Measurements from ENCODE around the gene VKORC1L1.

DNA sequence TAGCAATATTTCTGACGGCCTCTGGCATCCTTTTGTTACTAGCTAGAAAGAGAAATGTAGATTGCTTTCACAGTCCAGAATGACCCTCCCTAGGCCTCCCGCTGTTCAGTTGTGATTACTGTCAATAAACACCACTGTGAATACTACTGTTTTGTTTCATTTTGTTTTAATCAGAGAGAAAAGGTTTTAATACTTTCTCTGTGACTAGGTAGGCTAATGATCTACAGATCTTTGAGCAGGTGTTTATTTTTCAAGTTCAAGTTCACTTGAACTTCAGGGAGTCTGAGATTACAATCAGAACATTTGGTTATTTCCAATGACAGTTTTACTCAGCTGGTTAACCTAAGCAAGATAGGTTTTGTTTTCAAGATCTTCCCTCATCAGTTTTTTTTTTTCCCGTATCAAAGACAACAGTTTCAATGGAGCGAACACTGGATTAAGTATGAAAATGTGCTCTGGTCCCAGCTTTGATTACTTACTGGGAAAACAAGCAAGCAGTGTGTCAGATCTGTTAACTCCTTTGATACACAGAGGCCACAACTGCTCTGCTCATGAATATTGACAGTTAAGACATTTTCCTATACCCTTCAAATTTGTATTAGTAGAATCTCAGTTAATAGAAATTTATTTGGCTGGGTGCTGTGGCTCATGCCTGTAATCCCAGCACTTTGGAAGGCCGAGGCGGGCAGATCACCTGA is 34.8 kb downstream of the VKORC1L1 start:
- TF ChIP-seq YY1 (IDR thresholded peaks at IDR 0.05; ENCODE audit: insufficient read depth, insufficient read length) (no peak), SUZ12 (IDR thresholded peaks at IDR 0.05; ENCODE audit: extremely low read depth, insufficient read depth, insufficient read length) (no peak)
